SK-N-SH (cell line): ENCODE measurements around the gene TXNDC2. TPM values are rescaled to one million over a fixed set of nuclear protein-coding genes. Genes with fewer than 3 reads are reported as not detected.

Source experiments
- CTCF ChIA-PET: fragments of 300-600, 350-600 bp; formaldehyde crosslinking; extraction: SDS; loops from one replicate; lab custom pipeline; 2021; lab: Yijun Ruan, JAX
- POLR2A ChIA-PET: fragments of 350-600 bp; sonication (Branson Sonifier 250); formaldehyde crosslinking; extraction: SDS; loops from one replicate; lab custom pipeline; 2020; ENCODE audit warnings: antibody characterized with exemption, inconsistent platforms; lab: Yijun Ruan, JAX
- DNase-seq: peaks from one replicate; pipeline ENCODE4 v3.0.0; 2012
- H2AFZ ChIP-seq: fragments of 200-600 bp; sonication (generic); 2 replicates; pipeline ENCODE4 v1.8.1; 2016; ENCODE audit warnings: antibody characterized with exemption, mild to moderate bottlenecking, low read depth
- H3F3A ChIP-seq: fragments of 200-600 bp; sonication (generic); replicated peaks from 2 replicates; pipeline ENCODE3; 2016; ENCODE audit warnings: antibody characterized with exemption, mild to moderate bottlenecking; ENCODE audit not compliant: insufficient read depth
- H3K27ac ChIP-seq, 2 experiments: fragments of 200-500 bp in 1 of 2; fragments of 200-600 bp in 1 of 2; sonication (Bioruptor generic) in 1 of 2; sonication (generic), shearing (Covaris generic) in 1 of 2; 2 replicates each; pipeline versions ENCODE4 v1.5.1 to v1.6.1; 2014 to 2016; ENCODE audit warnings: low read depth in 2 of 2, inconsistent platforms in 1 of 2, low read length in 1 of 2, mild to moderate bottlenecking in 1 of 2, mixed read lengths in 1 of 2
- H3K27me3 ChIP-seq: fragments of 200-600 bp; sonication (generic), shearing (Covaris generic); 2 replicates; pipeline ENCODE4 v1.6.1; 2016; ENCODE audit warnings: mixed run types; ENCODE audit not compliant: insufficient read depth
- H3K36me3 ChIP-seq, 2 experiments: fragments of 200-500 bp in 1 of 2; fragments of 200-600 bp in 1 of 2; sonication (Bioruptor generic) in 1 of 2; sonication (generic) in 1 of 2; replicated peaks in 1 of 2; 2 replicates each; pipeline versions ENCODE3 to v1.5.1; 2014 to 2016; ENCODE audit warnings: low read length in 1 of 2, mild to moderate bottlenecking in 1 of 2; ENCODE audit not compliant: insufficient read depth in 2 of 2, control insufficient read depth in 1 of 2
- H3K4me1 ChIP-seq, 2 experiments: fragments of 200-500 bp in 1 of 2; fragments of 200-600 bp in 1 of 2; sonication (Bioruptor generic) in 1 of 2; sonication (generic), shearing (Covaris generic) in 1 of 2; 2 replicates each; pipeline versions ENCODE4 v1.5.1 to v1.6.1; 2014 to 2016; ENCODE audit warnings: low read depth in 1 of 2, low read length in 1 of 2, mixed run types in 1 of 2; ENCODE audit not compliant: insufficient read depth in 2 of 2, control insufficient read depth in 1 of 2
- H3K4me2 ChIP-seq: fragments of 200-600 bp; sonication (generic), shearing (Covaris generic); 2 replicates; pipeline ENCODE4 v1.6.1; 2017; ENCODE audit warnings: mixed run types
- H3K4me3 ChIP-seq, 2 experiments: fragments of 200-500 bp in 1 of 2; fragments of 200-600 bp in 1 of 2; sonication (Bioruptor generic) in 1 of 2; sonication (generic), shearing (Covaris generic) in 1 of 2; 2 replicates each; pipeline versions ENCODE4 v1.5.1 to v1.8.1; 2014 to 2016; ENCODE audit warnings: low read depth in 2 of 2, inconsistent platforms in 1 of 2, low read length in 1 of 2, mild to moderate bottlenecking in 1 of 2, mixed read lengths in 1 of 2, moderate library complexity in 1 of 2
- H3K79me2 ChIP-seq: fragments of 200-600 bp; sonication (generic); 2 replicates; pipeline ENCODE4 v1.8.1; 2017; ENCODE audit warnings: mild to moderate bottlenecking; ENCODE audit not compliant: insufficient read depth
- H3K9ac ChIP-seq: fragments of 200-600 bp; sonication (generic); 2 replicates; pipeline ENCODE4 v1.6.1; 2017; ENCODE audit warnings: mixed run types
- H3K9me2 ChIP-seq: fragments of 200-600 bp; sonication (generic); 2 replicates; pipeline ENCODE4 v1.6.1; 2017; ENCODE audit warnings: mixed run types
- H3K9me3 ChIP-seq: fragments of 200-600 bp; sonication (generic); 2 replicates; pipeline ENCODE4 v1.6.1; 2017; ENCODE audit warnings: mixed run types, mild to moderate bottlenecking, moderate library complexity
- H4K20me1 ChIP-seq: fragments of 200-600 bp; sonication (generic); 2 replicates; pipeline ENCODE4 v1.6.1; 2017; ENCODE audit warnings: mild to moderate bottlenecking, mixed run types; ENCODE audit not compliant: insufficient read depth
- EZH2phosphoT487 ChIP-seq: fragments of 200-600 bp; sonication (generic); IDR thresholded peaks from 2 replicates; pipeline ENCODE4 v1.6.1; 2017; ENCODE audit warnings: low read depth, mixed run types, mild to moderate bottlenecking, antibody characterized with exemption, moderate library complexity, borderline replicate concordance
- FOSL2 ChIP-seq: IDR thresholded peaks from 2 replicates; pipeline ENCODE4 v1.4.0; 2012; ENCODE audit warnings: low read depth, mild to moderate bottlenecking, moderate library complexity, borderline replicate concordance
- FOXM1 ChIP-seq: IDR thresholded peaks from 2 replicates; pipeline ENCODE4 v1.4.0; 2012; ENCODE audit warnings: low read depth, mild to moderate bottlenecking
- MEF2A ChIP-seq: IDR thresholded peaks from 2 replicates; pipeline ENCODE4 v1.4.0; 2012; ENCODE audit warnings: low read depth, borderline replicate concordance
- NFIC ChIP-seq: IDR thresholded peaks from 2 replicates; pipeline ENCODE4 v1.4.0; 2012; ENCODE audit warnings: borderline replicate concordance
- NRF1 ChIP-seq: IDR thresholded peaks from 2 replicates; pipeline ENCODE4 v1.6.1; 2012; ENCODE audit warnings: low read depth, mild to moderate bottlenecking, low read length
- SIN3A ChIP-seq: IDR thresholded peaks from 2 replicates; pipeline ENCODE4 v1.6.1; 2012; ENCODE audit warnings: low read depth, mild to moderate bottlenecking, low read length, moderate library complexity, borderline replicate concordance
- USF1 ChIP-seq: IDR thresholded peaks from 2 replicates; pipeline ENCODE4 v1.4.0; 2012; ENCODE audit warnings: low read depth, borderline replicate concordance
- whole genome bisulfite sequencing: methylation state at CpG from one replicate; pipeline ENCODE4 v1.1.6; 2017; ENCODE audit warnings: low lambda C conversion rate; 5-methylcytosine and 5-hydroxymethylcytosine counted together
- polyA plus RNA-seq, 3 experiments: library from polyadenylated mRNA; depleted of rRNA; stranded (reverse); fragments of >200 nt; gene quantifications; 2 replicates each; pipeline ENCODE4 v1.2.3, GENCODE V29; 2012

Gene TXNDC2
- polyA plus RNA-seq, 1 of the 3 experiments (the other 2 are of a cell fraction), result 0.07 TPM

GRCh38 chr18:9927392-9928063 is 41.8 kb downstream of the TXNDC2 start:
- Histone ChIP-seq H2AFZ (no peak overlapping the region), H3K9me3 (no peaks in the 10 kb centered on the region), H3K79me2 (peaks cover 100% of the 10 kb centered on the region), H3K4me3 (no peak overlapping the region), H3K9me2 (no peaks in the 10 kb centered on the region), H3K27me3 (no peaks in the 10 kb centered on the region), H3K36me3 (peaks cover 8 to 17% of the 10 kb centered on the region in 2 experiments), H3K4me2 (no peak overlapping the region), H3F3A (peaks cover 32% of the 10 kb centered on the region), H3K4me1 (peaks cover 3 to 56% of the 10 kb centered on the region in 2 experiments; a peak in 3 of 4 replicates), H4K20me1 (peaks cover 98% of the 10 kb centered on the region), H3K27ac (no peak overlapping the region; a peak in 1 of 4 replicates), H3K9ac (no peak overlapping the region)
- DNase-seq, result no peak
- ChIA-PET CTCF (interaction anchor here (1.2 kb wide), 1 partner anchor 9 kb away, joined by 3 read pairs; no protein-coding TSS in a partner anchor), POLR2A (no interaction called here)
- 94% methylated on average over 2 of the region's 2 CpGs for WGBS
- TF ChIP-seq MEF2A, result no peak
- TF ChIP-seq FOXM1, result no peak
- no peak for TF ChIP-seq NRF1
- TF ChIP-seq EZH2phosphoT487, result no peak
- TF ChIP-seq FOSL2, result no peak
- no peak for TF ChIP-seq NFIC
- no peak for TF ChIP-seq SIN3A

GRCh38 chr18:9928646-9929259 is 43.0 kb downstream of the TXNDC2 start:
- TF ChIP-seq USF1 (no peak), EZH2phosphoT487 (no peak)
- CTCF ChIA-PET, result no interaction called here

More at GRCh38 chr18:9928646-9929259, 43.0 kb downstream of the TXNDC2 start:
- 95% methylated on average over 5 of the region's 5 CpGs for WGBS
- Histone ChIP-seq H3K27me3 (no peaks in the 10 kb centered on the region), H3K4me2 (no peak overlapping the region), H3F3A (peaks cover 32% of the 10 kb centered on the region), H3K27ac (no peak overlapping the region), H3K9ac (no peak overlapping the region), H3K9me3 (no peaks in the 10 kb centered on the region), H4K20me1 (peaks cover 96% of the 10 kb centered on the region), H3K4me3 (no peak overlapping the region), H3K4me1 (peaks cover 3 to 50% of the 10 kb centered on the region in 2 experiments; a peak in 3 of 4 replicates), H3K36me3 (peaks cover 8 to 28% of the 10 kb centered on the region in 2 experiments), H3K79me2 (peaks cover 100% of the 10 kb centered on the region), H2AFZ (no peak overlapping the region), H3K9me2 (no peaks in the 10 kb centered on the region)
- POLR2A ChIA-PET, result no interaction called here
- no peak for DNase-seq
